Mammary epithelial cell (primary cell): ENCODE measurements around the gene LHX4.

Experiments
- EZH2 ChIP-seq: IDR thresholded peaks from 2 replicates; pipeline ENCODE4 v1.6.1; 2012; ENCODE audit warnings: low read length, inconsistent platforms, borderline replicate concordance
- TF ChIP-seq, protein P1 (sequence below), 2 donors: IDR thresholded peaks in 1 of 2; conservative IDR thresholded peaks in 1 of 2; 2 replicates each; pipeline ENCODE4 v1.5.1; 2011 to 2012; ENCODE audit warnings: inconsistent platforms in 2 of 2, low read length in 2 of 2, mild to moderate bottlenecking in 2 of 2, control low read depth in 1 of 2, low read depth in 1 of 2; ENCODE audit not compliant: insufficient read depth in 1 of 2; ENCODE audit errors: extremely low read depth in 1 of 2

DNA sequence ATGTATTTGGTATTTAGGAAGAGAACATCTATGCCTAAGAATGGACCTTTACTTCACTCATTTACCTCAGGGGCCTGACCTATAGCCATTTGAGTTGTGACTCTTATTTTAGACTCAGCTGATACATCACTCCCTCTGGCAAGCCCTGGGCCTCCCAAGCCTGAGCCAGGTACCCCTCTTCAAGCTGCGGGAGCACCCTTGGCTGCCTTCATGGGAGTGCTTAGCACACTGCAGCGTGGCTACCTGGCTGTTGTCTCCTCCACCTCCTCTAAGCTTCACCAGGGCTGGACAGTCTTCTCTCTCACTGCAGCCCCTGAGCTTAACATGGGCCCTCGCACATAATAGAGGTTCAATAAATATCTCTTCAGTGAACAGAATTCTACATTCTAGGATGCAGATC lies 23.5 kb upstream of the LHX4 start:
- TF ChIP-seq, protein P1, sequence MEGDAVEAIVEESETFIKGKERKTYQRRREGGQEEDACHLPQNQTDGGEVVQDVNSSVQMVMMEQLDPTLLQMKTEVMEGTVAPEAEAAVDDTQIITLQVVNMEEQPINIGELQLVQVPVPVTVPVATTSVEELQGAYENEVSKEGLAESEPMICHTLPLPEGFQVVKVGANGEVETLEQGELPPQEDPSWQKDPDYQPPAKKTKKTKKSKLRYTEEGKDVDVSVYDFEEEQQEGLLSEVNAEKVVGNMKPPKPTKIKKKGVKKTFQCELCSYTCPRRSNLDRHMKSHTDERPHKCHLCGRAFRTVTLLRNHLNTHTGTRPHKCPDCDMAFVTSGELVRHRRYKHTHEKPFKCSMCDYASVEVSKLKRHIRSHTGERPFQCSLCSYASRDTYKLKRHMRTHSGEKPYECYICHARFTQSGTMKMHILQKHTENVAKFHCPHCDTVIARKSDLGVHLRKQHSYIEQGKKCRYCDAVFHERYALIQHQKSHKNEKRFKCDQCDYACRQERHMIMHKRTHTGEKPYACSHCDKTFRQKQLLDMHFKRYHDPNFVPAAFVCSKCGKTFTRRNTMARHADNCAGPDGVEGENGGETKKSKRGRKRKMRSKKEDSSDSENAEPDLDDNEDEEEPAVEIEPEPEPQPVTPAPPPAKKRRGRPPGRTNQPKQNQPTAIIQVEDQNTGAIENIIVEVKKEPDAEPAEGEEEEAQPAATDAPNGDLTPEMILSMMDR (conservative IDR thresholded peaks at IDR 0.05 in 1 of 2, IDR thresholded peaks at IDR 0.05 in 1 of 2; ENCODE audit: extremely low read depth in 1 of 2, insufficient read depth in 1 of 2, low read depth in 1 of 2, low read length in 2 of 2), result no peak
- no peak for TF ChIP-seq EZH2
